HepG2 (cell line): ENCODE data around the gene SELENOH. TPM values are rescaled to one million over a fixed set of nuclear protein-coding genes. Genes with fewer than 3 reads are reported as not detected.
A peak's percentile ranks its signal among the peaks of the same experiment; 100 is the strongest.

Experiments used
- BHLHE40 ChIP-seq: IDR thresholded peaks from 2 replicates; pipeline ENCODE4 v1.6.1; 2011; ENCODE audit warnings: low read length, improper control_type of control experiment
- DPF2 ChIP-seq: sonication (generic); formaldehyde crosslinking; IDR thresholded peaks from 2 replicates; pipeline ENCODE4 v1.4.0; 2020; ENCODE audit warnings: mild to moderate bottlenecking, low read depth, missing genetic modification reagents, borderline replicate concordance
- KDM1A ChIP-seq: IDR thresholded peaks from 2 replicates; pipeline ENCODE4 v1.6.1; 2016; ENCODE audit warnings: missing compliant biosample characterization
- KLF6 ChIP-seq: IDR thresholded peaks from 2 replicates; pipeline ENCODE4 v1.8.0; 2016; ENCODE audit warnings: missing biosample characterization, missing genetic modification reagents
- NAIF1 ChIP-seq: sonication (generic); formaldehyde crosslinking; IDR thresholded peaks from 2 replicates; pipeline ENCODE4 v1.5.0; 2020; ENCODE audit warnings: mild to moderate bottlenecking, missing genetic modification reagents, borderline replicate concordance
- PHF20 ChIP-seq: sonication (generic); formaldehyde crosslinking; IDR thresholded peaks from 2 replicates; pipeline ENCODE4 v1.5.0; 2020; ENCODE audit warnings: mild to moderate bottlenecking, missing genetic modification reagents
- POLR2AphosphoS2 ChIP-seq: IDR thresholded peaks from 2 replicates; pipeline ENCODE4 v1.6.1; 2011; ENCODE audit warnings: low read depth, low read length, improper control_type of control experiment
- RAD21 ChIP-seq: fragments of 450-650 bp; formaldehyde crosslinking; IDR thresholded peaks from 2 replicates; pipeline ENCODE4 v1.5.0; 2020; ENCODE audit warnings: mild to moderate bottlenecking
- RARA ChIP-seq: IDR thresholded peaks from 2 replicates; pipeline ENCODE4 v1.6.1; 2016; ENCODE audit warnings: missing genetic modification reagents, missing compliant biosample characterization
- REL ChIP-seq: sonication (generic); formaldehyde crosslinking; conservative IDR thresholded peaks from 2 replicates; pipeline ENCODE4 v1.8.0; 2022; ENCODE audit warnings: mild to moderate bottlenecking, missing genetic modification reagents, moderate library complexity
- SPEN ChIP-seq: sonication (generic); formaldehyde crosslinking; IDR thresholded peaks from 2 replicates; pipeline ENCODE4 v1.5.1; 2020; ENCODE audit warnings: low read depth, mild to moderate bottlenecking, missing genetic modification reagents
- ZBTB21 ChIP-seq: sonication (generic); formaldehyde crosslinking; IDR thresholded peaks from 2 replicates; pipeline ENCODE4 v1.4.0; 2020; ENCODE audit warnings: missing genetic modification reagents
- ZNF350 ChIP-seq: sonication (generic); formaldehyde crosslinking; IDR thresholded peaks from 2 replicates; pipeline ENCODE4 v1.4.0; 2020; ENCODE audit warnings: mild to moderate bottlenecking, low read depth, missing genetic modification reagents, borderline replicate concordance
- ZNF430 ChIP-seq: sonication (generic); formaldehyde crosslinking; IDR thresholded peaks from 2 replicates; pipeline ENCODE4 v1.9.0; 2021; ENCODE audit warnings: mild to moderate bottlenecking, missing genetic modification reagents
- polyA plus RNA-seq, 8 experiments: library from polyadenylated mRNA; depleted of rRNA in 3 of 8; stranded (reverse) in 7 of 8; unstranded in 1 of 8; fragments of >200 nt; fragmentation: Illumina TruSeq in 4 of 8; extraction: Trizol in 4 of 8; gene quantifications; 2 replicates each; pipeline versions ENCODE4 v1.2.1 to v1.2.3, GENCODE V29; 2011 to 2016; ENCODE audit warnings: low read depth in 4 of 8, missing spikeins in 1 of 8, mixed read lengths in 1 of 8; ENCODE audit not compliant: insufficient read depth in 1 of 8
- total RNA-seq, 5 experiments: library from RNA; depleted of rRNA; stranded (reverse); fragments of >200 nt; fragmentation: Illumina TruSeq; extraction: Trizol; gene quantifications; 2 replicates each; pipeline ENCODE4 v1.2.3, GENCODE V29; 2016; ENCODE audit warnings: low read depth in 1 of 5
- TF ChIP-seq, protein P1 (sequence below): sonication (generic); formaldehyde crosslinking; IDR thresholded peaks from 2 replicates; pipeline ENCODE4 v1.4.0; 2020; ENCODE audit warnings: missing genetic modification reagents, borderline replicate concordance
- TF ChIP-seq, protein P2 (sequence below): sonication (generic); formaldehyde crosslinking; IDR thresholded peaks from 2 replicates; pipeline ENCODE4 v1.4.0; 2020; ENCODE audit warnings: mild to moderate bottlenecking, missing genetic modification reagents
- TF ChIP-seq, protein P3 (sequence below): sonication (generic); formaldehyde crosslinking; IDR thresholded peaks from 2 replicates; pipeline ENCODE4 v1.4.0; 2020; ENCODE audit warnings: missing genetic modification reagents, mild to moderate bottlenecking, borderline replicate concordance
- TF ChIP-seq, protein P4 (sequence below): sonication (generic); formaldehyde crosslinking; IDR thresholded peaks from 2 replicates; pipeline ENCODE4 v1.4.0; 2020; ENCODE audit warnings: missing genetic modification reagents

Gene SELENOH
- total and polyA plus RNA-seq, 2 of the 13 experiments (the other 11 are each of a cell fraction or from before 2014, with no cell fraction given) = 27.2 to 77.4 TPM

DNA sequence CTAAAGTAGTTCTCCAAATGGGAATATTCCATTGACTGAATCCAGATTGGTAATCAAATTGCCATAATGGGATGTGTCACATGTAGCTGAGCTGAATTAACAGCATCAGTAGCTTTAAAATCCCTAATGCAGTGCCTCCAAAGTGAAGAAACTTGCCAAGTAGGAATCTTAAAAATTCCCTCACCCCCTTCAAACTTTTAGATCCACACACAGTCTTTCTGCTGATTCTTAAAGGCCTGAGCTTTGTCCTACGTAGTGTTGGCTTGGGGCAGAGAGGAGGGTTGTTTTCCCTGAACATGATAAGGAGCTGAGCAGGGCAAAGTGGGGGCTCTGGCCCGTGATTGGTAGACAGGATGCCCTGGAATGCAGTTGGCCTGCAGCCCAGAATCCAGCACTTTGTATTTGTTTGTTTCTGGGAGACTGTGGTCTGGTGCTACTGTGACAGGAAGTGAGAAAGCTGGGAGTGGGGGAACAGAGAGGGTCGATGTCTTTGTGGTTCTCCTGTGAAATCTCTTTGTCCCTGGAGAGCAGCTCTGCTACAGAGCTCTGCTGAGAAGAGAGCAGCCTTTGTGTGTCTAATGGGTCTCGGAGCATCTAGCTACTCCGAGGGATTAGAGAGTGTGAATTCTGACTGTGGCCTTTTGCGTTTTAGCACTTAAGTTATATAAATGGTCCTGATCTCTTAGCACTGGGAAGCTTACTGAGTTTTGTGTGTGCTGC, 37.2 kb downstream of the SELENOH start (continued):
- TF ChIP-seq, protein P1, sequence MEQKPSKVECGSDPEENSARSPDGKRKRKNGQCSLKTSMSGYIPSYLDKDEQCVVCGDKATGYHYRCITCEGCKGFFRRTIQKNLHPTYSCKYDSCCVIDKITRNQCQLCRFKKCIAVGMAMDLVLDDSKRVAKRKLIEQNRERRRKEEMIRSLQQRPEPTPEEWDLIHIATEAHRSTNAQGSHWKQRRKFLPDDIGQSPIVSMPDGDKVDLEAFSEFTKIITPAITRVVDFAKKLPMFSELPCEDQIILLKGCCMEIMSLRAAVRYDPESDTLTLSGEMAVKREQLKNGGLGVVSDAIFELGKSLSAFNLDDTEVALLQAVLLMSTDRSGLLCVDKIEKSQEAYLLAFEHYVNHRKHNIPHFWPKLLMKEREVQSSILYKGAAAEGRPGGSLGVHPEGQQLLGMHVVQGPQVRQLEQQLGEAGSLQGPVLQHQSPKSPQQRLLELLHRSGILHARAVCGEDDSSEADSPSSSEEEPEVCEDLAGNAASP (CRISPR knock-in tag) = peak; percentile 57
- TF ChIP-seq RAD21 (CRISPR knock-in tag) (peak; percentile 23; the same call in 1 of the 2 replicates), KDM1A (CRISPR knock-in tag) (no peak; the same call in 1 of the 2 replicates), REL (CRISPR knock-in tag) (0 out of 2 replicates have a peak, but pooled peaks have one; percentile 58), BHLHE40 (peak; percentile 52), PHF20 (CRISPR knock-in tag) (peak; percentile 16; the same call in 1 of the 2 replicates), KLF6 (CRISPR knock-in tag) (no peak), ZBTB21 (no peak), POLR2AphosphoS2 (no peak), DPF2 (CRISPR knock-in tag) (peak; percentile 87), RARA (CRISPR knock-in tag) (peak; percentile 93), ZNF430 (peak; percentile 76; the same call in 1 of the 2 replicates), SPEN (CRISPR knock-in tag) (peak; percentile 57; the same call in 1 of the 2 replicates), NAIF1 (peak; percentile 81), ZNF350 (peak; percentile 78)
- TF ChIP-seq, protein P2, sequence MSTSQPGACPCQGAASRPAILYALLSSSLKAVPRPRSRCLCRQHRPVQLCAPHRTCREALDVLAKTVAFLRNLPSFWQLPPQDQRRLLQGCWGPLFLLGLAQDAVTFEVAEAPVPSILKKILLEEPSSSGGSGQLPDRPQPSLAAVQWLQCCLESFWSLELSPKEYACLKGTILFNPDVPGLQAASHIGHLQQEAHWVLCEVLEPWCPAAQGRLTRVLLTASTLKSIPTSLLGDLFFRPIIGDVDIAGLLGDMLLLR (CRISPR knock-in tag) = no peak
- TF ChIP-seq, protein P3, sequence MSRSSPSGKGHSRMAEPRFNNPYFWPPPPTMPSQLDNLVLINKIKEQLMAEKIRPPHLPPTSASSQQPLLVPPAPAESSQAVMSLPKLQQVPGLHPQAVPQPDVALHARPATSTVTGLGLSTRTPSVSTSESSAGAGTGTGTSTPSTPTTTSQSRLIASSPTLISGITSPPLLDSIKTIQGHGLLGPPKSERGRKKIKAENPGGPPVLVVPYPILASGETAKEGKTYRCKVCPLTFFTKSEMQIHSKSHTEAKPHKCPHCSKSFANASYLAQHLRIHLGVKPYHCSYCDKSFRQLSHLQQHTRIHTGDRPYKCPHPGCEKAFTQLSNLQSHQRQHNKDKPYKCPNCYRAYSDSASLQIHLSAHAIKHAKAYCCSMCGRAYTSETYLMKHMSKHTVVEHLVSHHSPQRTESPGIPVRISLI (CRISPR knock-in tag) = peak; percentile 58; the same call in 1 of the 2 replicates
- TF ChIP-seq, protein P4, sequence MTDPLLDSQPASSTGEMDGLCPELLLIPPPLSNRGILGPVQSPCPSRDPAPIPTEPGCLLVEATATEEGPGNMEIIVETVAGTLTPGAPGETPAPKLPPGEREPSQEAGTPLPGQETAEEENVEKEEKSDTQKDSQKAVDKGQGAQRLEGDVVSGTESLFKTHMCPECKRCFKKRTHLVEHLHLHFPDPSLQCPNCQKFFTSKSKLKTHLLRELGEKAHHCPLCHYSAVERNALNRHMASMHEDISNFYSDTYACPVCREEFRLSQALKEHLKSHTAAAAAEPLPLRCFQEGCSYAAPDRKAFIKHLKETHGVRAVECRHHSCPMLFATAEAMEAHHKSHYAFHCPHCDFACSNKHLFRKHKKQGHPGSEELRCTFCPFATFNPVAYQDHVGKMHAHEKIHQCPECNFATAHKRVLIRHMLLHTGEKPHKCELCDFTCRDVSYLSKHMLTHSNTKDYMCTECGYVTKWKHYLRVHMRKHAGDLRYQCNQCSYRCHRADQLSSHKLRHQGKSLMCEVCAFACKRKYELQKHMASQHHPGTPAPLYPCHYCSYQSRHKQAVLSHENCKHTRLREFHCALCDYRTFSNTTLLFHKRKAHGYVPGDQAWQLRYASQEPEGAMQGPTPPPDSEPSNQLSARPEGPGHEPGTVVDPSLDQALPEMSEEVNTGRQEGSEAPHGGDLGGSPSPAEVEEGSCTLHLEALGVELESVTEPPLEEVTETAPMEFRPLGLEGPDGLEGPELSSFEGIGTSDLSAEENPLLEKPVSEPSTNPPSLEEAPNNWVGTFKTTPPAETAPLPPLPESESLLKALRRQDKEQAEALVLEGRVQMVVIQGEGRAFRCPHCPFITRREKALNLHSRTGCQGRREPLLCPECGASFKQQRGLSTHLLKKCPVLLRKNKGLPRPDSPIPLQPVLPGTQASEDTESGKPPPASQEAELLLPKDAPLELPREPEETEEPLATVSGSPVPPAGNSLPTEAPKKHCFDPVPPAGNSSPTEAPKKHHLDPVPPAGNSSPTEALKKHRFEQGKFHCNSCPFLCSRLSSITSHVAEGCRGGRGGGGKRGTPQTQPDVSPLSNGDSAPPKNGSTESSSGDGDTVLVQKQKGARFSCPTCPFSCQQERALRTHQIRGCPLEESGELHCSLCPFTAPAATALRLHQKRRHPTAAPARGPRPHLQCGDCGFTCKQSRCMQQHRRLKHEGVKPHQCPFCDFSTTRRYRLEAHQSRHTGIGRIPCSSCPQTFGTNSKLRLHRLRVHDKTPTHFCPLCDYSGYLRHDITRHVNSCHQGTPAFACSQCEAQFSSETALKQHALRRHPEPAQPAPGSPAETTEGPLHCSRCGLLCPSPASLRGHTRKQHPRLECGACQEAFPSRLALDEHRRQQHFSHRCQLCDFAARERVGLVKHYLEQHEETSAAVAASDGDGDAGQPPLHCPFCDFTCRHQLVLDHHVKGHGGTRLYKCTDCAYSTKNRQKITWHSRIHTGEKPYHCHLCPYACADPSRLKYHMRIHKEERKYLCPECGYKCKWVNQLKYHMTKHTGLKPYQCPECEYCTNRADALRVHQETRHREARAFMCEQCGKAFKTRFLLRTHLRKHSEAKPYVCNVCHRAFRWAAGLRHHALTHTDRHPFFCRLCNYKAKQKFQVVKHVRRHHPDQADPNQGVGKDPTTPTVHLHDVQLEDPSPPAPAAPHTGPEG (CRISPR knock-in tag) = peak; percentile 68; the same call in 1 of the 2 replicates
